MG63 (cell line): ENCODE measurements around the gene PTPRE. TPM values are rescaled to one million over a fixed set of nuclear protein-coding genes. Genes with fewer than 3 reads are reported as not detected.

Source experiments
- DNase-seq: peaks from one replicate; pipeline ENCODE4 v3.0.0-alpha.2; 2020
- H3K27me3 ChIP-seq: fragments of 250-450 bp; sonication (Bioruptor Pico); 2 replicates; pipeline ENCODE4 v1.5.1; 2020; ENCODE audit warnings: mild to moderate bottlenecking, moderate library complexity
- H3K36me3 ChIP-seq: fragments of 250-450 bp; sonication (Bioruptor Pico); 2 replicates; pipeline ENCODE4 v1.5.1; 2020; ENCODE audit warnings: mild to moderate bottlenecking, moderate library complexity
- H3K4me3 ChIP-seq: fragments of 250-450 bp; sonication (Bioruptor Pico); 2 replicates; pipeline ENCODE4 v1.5.1; 2020; ENCODE audit warnings: mild to moderate bottlenecking, moderate library complexity
- H3K9me3 ChIP-seq: fragments of 250-450 bp; sonication (Bioruptor Pico); 2 replicates; pipeline ENCODE4 v1.5.1; 2020; ENCODE audit warnings: mild to moderate bottlenecking, moderate library complexity
- total RNA-seq: library from RNA; depleted of rRNA; stranded (reverse); fragments of >200 nt; shearing (Covaris generic); gene quantifications from 2 replicates; pipeline ENCODE4 v1.2.3, GENCODE V29; 2014; ENCODE audit warnings: low replicate concordance

Gene PTPRE
- total RNA-seq, 1 experiment from 2014 or later = 0.86 TPM

DNA sequence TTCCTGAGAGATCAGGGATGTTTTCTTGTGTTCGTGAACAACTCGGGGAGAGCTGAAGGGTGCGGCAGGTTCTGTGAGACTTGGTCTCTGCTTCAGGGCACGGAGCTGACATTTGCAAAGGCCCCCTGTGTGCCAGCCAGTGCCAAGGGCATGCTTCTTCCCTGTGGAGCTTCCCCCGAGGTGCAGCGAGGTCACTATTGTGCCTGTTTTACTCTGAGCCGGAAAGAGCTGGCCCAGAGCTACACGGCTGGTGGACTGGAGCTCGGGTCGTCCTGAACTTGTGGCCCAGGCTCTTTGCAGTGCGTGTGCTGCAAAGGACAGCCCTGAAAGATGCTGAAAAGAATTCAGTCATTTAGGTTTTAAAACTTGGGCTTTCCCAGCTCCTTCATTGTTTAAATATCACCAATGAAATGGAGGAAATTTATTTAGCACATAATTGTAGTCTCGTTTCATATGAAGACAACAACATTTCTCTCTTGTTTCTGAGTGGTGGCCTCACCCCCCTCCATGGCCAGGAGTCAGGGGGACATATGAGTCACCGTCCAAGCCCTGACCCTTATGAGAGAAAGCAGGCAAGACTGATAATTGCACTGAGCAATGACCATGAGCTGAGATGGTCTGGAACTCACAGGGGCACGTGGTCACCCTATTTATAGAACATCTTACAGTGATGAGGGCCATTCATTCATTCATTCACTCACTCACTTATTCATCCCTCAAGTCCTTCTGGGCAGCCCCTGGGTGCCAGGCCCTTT, 102.6 kb downstream of the PTPRE start:
- H3K36me3 ChIP-seq = no peaks in the 10 kb centered on the region
- H3K27me3 ChIP-seq = no peaks in the 10 kb centered on the region
- H3K9me3 ChIP-seq = no peaks in the 10 kb centered on the region
- no peak for DNase-seq
- H3K4me3 ChIP-seq = no peak overlapping the region

DNA sequence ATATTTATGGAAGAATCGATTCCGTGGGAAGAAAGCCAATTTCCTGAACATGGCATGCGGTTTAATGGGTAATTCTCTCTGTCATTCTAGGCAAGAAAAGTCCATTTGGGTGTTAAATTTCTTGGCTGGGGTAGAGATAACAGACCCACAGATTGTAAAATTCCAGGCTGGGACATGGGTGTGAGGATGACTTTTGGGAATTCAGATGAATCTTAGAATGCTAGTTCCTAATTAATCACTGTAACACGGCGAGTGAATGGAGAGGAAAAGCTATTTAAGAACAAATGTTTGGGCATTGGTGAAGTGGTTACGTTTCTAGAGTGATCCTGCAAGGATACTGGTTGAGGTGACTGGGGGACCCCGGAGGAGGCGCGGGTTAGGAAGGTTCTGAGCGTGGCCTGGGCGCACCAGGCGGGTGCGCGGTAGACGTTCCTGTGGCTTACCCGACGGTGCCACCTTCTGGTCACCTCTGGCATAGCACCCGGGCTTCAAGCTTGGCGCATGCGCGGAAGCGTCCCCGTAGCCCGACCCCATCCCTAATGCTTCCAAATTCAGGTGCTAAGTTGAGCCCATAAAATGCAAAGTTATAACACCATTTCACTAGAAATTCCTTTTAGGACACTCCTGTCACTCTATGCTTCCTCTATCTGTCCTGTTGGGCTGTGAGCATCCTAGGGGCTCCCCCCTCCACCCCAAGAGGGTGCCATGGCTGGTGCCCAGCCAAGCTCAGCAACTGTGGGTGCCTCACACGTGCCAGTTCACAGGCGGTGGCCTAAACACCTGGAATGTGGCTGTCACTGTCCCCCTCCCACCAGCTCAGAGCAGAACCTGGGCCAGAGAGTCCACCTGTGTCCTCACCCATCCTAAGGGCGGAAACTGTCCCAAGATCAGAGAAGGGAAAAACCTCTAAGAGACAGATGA, 104.4 kb downstream of the PTPRE start:
- Histone ChIP-seq H3K4me3 (no peak overlapping the region), H3K27me3 (no peaks in the 10 kb centered on the region), H3K36me3 (no peaks in the 10 kb centered on the region), H3K9me3 (no peaks in the 10 kb centered on the region)
- peak; percentile 61 for DNase-seq

DNA sequence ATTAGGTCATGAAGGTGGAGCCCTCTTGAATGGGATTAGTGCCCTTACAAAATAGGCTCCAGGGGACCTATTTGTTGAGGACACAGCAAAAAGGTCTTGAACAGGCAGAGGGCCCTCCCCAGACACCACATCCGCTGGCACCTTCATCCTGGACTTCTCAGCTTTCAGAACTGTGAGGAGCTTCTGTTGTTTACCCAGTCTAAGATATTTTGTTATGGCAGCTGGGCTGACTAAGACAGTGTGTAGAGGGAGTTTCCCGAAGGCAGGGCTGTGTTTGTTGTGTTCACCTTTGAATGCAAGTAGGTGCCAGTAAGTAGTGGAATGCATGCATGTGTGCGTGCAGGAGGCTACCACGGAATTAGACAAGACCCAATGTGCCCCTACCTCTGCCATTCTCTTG, 106.7 kb downstream of the PTPRE start:
- Histone ChIP-seq H3K9me3 (no peaks in the 10 kb centered on the region), H3K27me3 (no peaks in the 10 kb centered on the region), H3K4me3 (no peak overlapping the region), H3K36me3 (no peaks in the 10 kb centered on the region)
- no peak for DNase-seq

DNA sequence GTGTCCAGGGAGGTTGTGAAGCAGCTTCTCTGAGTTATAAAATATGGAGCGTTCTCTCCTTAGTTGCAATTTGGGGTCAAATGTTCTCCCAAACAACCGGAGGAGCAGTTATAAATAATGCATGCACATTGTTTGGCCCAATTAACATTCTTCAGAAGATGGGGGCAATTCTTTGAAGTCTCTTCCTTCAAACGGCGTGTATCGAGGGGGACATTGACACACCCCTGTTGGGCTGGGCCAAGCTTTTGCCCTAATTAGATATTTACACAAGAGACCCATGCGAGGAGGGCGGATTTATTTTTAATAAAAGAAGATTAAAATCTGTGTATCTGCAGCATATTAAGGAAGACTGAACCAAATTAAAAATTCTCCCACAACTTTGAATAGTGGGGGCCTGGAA, 107.3 kb downstream of the PTPRE start:
- DNase-seq = no peak
- Histone ChIP-seq H3K9me3 (no peaks in the 10 kb centered on the region), H3K36me3 (no peaks in the 10 kb centered on the region), H3K4me3 (no peak overlapping the region), H3K27me3 (no peaks in the 10 kb centered on the region)

DNA sequence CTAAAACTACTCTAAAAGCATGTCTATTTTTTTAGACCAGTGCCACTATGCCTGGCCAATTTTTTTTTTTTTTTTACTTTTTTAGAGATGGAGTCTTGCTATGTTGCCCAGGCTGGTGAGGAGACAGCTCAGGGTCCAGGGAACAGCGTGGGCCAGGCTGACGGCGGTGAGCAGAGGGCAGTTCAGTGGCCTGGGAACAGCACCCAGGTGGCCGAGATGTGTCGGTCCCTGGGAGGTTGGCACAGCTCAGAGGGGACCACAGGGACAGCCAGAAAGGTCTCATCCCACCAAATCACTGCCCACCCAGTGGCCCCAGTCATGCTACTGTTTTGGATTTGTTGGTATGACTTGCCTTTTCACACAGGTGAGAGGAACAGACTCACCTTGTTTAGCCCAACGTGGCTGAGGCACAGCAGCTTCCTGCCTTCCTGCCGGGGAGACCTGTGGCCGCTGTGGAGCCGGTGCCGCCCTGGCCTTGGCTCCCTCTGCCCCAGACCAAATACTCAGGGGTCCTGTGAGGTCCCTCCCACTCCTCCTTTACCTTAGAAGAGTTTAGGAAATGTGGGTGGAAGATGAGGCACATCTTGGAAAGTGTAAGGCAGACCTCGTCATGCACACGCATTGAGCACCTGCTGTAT, 109.6 kb downstream of the PTPRE start:
- Histone ChIP-seq H3K36me3 (no peaks in the 10 kb centered on the region), H3K27me3 (no peaks in the 10 kb centered on the region), H3K4me3 (no peak overlapping the region), H3K9me3 (no peaks in the 10 kb centered on the region)
- DNase-seq = no peak

DNA sequence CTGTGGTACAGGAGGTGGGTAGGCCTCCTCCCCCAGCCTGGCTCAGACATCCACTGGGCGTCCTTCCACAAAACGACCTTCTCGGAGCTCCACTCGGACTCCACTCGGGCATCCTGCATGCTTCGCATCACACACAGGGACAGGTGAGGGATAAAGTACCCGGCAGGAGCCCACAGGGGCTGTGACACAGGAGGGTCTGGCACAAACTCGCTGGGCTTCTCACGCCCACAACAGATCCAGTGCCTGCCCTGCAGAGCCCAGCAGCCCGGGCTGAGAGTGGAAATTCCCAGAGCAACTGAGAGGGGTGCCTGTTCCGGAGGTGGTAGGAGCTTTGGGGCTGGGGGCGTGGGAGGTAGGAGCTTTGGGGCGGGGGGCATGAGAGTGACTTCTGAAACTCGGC, 110.9 kb downstream of the PTPRE start:
- Histone ChIP-seq H3K9me3 (no peaks in the 10 kb centered on the region), H3K4me3 (no peak overlapping the region), H3K36me3 (no peaks in the 10 kb centered on the region), H3K27me3 (no peaks in the 10 kb centered on the region)
- no peak for DNase-seq

DNA sequence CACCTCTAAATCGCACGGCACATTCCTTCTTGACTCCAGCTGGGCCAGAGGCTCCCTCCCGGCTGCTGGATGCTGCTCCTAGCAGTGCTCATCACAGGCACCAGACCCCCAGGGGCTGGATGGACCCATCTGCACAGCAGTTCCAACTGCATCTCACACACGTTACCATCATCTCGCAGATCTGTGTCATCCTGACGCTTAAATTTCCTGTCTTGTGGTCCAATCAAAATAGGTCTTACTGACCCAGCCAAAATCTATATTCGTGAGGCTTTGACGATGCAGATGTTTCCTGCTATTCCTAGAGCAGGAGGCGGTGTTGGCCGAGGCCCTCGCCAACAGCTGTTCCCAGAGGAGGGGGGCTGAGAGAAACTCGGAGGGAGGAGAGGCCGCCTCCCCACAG, 111.3 kb downstream of the PTPRE start:
- DNase-seq = no peak

DNA sequence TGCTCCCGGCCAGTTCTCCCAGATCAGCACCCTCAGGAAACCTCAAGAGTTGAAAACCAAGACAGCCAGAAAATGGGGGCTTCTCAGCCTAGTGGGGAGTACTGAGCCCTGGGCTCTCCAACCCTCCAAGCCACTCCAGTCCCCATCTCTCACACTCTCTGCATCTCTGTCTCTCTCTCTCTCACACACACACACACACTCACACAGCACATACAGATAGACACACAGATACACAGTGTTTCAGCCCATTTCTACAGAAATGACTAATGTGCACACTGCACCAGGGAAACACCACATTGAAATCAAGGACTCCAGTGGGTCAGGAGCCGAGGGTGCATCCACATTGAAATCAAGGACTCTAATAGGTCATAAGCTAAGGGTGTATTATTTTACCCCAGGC, 111.8 kb downstream of the PTPRE start:
- DNase-seq = no peak
- no peaks in the 10 kb centered on the region for H3K9me3 ChIP-seq
- H3K27me3 ChIP-seq = no peaks in the 10 kb centered on the region
- no peak overlapping the region for H3K4me3 ChIP-seq
- H3K36me3 ChIP-seq = no peaks in the 10 kb centered on the region

More for the DNA sequence above, 111.3 kb downstream of the PTPRE start:
- Histone ChIP-seq H3K9me3 (no peaks in the 10 kb centered on the region), H3K4me3 (no peak overlapping the region), H3K36me3 (no peaks in the 10 kb centered on the region), H3K27me3 (no peaks in the 10 kb centered on the region)

DNA sequence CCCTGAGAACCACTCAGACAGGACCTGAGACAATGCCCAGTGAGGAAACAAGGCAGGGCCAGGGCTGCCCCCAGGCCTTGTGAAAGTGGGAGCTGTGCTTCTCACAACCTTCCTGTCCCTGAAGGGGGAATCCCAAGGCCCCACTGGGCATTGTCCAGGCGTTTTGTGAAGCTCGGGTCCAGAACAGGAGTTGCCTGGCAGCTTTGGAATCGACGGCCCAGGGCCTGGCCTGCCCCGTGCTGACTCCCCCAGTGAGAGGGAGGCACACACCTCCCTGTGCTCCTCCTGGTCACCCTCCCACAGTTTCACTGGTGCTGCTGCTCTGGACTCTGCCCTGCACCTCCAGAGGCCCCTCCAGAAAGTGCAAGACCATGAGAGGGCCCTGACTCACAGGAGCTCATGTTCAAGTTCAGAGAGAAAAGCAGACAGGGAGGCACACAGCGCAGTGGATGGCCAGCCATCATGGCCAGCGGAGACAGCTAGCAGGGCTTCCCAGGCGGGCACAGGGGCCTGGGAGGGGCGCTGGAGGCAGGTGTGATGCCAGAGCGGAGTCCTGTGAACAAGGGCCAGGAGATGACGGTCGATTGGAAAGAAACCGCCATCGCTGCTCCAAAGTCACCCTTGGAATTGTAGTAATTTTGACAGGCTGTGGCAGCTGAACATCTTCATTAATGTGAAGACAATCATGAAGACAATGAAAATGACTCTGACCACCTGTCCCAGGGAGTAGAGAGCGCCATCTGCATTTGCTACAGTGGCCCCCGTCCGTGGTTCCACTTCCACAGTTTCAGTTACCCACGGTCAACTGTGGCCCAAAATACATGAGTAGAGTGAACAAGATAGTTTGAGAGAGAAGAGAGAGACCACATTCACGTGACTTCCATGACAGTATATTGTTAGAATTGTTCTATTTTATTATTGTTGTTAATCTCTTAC, 115.6 kb downstream of the PTPRE start:
- Histone ChIP-seq H3K27me3 (no peaks in the 10 kb centered on the region), H3K4me3 (no peak overlapping the region), H3K9me3 (no peaks in the 10 kb centered on the region), H3K36me3 (no peaks in the 10 kb centered on the region)
- no peak for DNase-seq

DNA sequence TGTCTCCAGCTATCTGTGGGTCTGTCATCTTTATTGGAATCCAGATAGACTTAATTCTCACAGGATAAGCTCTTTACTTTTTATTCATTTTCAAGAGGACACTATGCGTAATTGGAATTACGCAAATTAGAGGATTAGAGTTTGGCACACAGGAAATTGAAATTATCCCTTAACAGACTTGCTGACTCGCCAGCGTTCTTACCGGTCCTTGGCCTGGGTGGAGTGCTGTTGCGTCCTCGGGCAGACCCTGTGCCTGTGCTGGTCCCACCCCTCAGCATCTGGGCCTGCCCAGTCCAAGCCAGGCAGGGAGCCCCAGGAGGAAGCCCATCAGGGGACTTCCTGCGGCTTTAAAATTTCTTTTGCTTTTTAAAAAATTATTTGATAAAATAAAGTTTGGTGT, 117.5 kb downstream of the PTPRE start:
- DNase-seq = no peak
- H3K9me3 ChIP-seq = no peaks in the 10 kb centered on the region
- no peaks in the 10 kb centered on the region for H3K36me3 ChIP-seq
- no peak overlapping the region for H3K4me3 ChIP-seq
- H3K27me3 ChIP-seq = no peaks in the 10 kb centered on the region

DNA sequence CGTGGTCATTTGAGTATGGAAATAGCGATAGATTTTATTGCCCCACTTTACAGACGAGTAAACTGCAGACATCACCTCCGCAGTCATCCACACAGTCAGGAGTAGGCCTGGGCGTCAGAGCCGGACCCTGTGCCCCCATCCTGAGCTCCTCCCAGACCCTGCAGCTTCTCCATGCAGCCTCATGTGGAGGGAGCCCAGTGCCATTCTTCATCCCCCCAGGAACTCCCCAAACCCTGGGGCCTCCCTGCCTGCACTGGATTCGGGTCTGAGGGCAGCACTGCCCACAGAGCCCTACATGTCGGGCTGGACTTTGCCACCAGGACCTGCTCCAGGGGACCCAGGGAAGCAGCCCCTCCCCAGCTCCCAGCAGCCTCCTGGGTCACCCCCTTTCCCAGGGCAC, 118.5 kb downstream of the PTPRE start:
- no peaks in the 10 kb centered on the region for H3K27me3 ChIP-seq
- no peaks in the 10 kb centered on the region for H3K9me3 ChIP-seq
- no peaks in the 10 kb centered on the region for H3K36me3 ChIP-seq
- DNase-seq = no peak
- H3K4me3 ChIP-seq = no peak overlapping the region

DNA sequence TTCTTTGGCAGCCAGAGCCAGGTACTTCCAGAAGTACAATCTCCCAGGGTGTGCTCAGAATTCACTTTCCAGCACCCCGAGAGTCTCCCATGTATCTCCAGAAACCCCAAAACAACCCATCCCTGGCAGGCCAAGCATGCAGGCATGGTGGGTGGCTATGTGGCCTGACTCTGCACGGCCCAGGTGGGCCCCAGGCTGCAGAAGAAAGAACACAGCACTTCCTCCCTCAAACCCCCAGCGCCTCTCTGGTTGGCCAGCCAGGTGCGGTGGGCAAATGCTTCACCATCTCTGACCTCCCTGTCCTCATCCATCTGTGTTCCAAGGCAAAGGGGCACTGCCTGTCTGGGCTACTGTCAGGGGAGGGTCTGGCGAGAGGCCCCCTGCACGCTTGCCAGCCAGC, 119.0 kb downstream of the PTPRE start:
- no peaks in the 10 kb centered on the region for H3K27me3 ChIP-seq
- H3K36me3 ChIP-seq = no peaks in the 10 kb centered on the region
- DNase-seq = no peak
- H3K9me3 ChIP-seq = no peaks in the 10 kb centered on the region
- H3K4me3 ChIP-seq = no peak overlapping the region

DNA sequence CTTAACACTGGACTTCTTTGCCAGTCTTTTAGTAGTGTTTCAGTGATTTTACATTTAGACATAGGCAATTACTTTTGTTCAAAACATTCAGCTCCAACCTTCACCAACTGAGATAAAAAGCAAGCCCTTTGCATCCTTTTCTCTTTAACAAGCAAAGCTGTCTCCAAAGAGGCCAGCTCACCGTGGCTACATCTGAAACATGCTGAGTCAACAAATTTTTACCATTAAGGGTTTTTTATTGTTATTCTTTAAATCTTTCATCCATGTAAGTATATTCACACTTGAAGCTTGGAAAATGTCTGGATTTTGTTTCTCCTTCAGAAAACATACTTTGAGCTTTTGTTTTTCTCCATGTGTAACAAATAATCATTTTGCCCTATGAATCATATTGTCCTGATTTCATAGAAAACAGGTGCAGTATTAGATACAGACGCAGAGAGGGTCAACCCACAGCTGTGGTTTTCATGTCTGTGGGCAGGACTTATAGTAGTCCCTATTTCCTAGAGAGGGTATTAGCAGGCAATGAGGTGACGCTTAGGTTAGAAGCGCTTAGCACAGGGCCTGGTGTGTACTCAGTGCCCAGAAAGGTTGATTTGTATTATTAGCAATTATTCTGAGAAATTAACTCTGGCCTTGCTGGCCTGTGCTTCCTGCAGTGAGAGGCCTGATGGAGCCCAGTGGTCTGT, 119.9 kb downstream of the PTPRE start:
- DNase-seq = no peak
- Histone ChIP-seq H3K9me3 (no peaks in the 10 kb centered on the region), H3K36me3 (no peaks in the 10 kb centered on the region), H3K27me3 (no peaks in the 10 kb centered on the region), H3K4me3 (no peak overlapping the region)

DNA sequence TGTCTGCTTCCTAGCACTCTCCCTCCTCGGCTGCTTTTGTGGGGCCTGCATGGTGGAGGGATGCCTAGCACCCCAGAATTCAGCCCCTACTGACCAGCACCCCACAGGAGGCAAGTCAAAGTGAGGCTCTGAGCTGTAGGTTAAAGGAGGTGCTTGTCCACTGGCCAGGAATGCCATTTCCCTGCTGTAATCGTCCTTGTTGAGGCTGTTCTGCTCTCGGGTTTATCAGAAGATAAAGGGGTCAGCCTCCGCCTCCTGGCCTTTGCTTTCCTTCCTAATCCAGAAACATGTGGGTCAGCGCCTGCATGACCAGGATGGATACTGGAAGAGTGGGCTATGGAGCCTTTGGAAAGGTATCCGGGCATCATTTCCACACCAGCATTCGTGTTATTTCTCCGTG, 120.4 kb downstream of the PTPRE start:
- Histone ChIP-seq H3K4me3 (no peak overlapping the region), H3K36me3 (no peaks in the 10 kb centered on the region), H3K27me3 (no peaks in the 10 kb centered on the region), H3K9me3 (no peaks in the 10 kb centered on the region)
- DNase-seq = no peak

DNA sequence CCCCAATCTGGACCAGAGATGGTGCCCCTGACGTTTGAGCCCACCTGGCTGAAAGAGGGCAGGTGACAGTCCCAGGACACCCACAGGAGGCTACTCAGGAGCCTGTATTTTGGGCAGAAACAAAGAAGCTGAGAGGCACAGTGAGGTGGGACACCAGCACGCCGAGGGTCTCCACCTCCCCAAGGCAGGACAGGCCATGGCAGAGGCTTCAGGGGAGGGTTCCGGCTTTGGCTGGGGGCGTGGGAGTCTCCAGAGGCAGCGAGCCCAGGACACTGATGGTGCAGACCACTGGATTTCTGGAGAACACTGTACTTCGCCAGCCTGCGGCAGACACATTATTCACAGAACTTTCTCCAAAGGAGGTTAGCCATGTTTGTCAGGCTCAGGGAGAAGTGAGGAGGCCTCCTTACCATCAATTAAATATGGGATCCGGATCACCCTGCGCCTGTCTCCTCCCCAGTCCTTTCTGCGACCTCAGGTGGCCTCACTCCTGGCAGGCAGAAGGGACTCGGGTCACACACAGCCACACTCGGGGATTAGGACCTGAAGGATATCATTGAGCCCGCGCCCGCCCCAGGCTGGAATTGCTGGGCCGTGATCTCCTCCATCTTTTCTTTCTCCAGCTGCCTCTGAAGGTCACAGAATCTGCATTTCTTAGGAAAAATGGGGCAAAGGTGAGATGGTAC, 121.1 kb downstream of the PTPRE start:
- no peak for DNase-seq
- Histone ChIP-seq H3K27me3 (no peaks in the 10 kb centered on the region), H3K36me3 (no peaks in the 10 kb centered on the region), H3K9me3 (no peaks in the 10 kb centered on the region), H3K4me3 (no peak overlapping the region)
